HEK293T (cell line): ENCODE results near the gene XPO5.
"Not testable (repeated sequence)": the region's sequence is repeated elsewhere in the genome, so short reads cannot be mapped to it uniquely, and the experiment has no call there.

Experiments used
- CTCF ChIA-PET: fragments of 350-600 bp; formaldehyde crosslinking; extraction: SDS; loops from one replicate; lab custom pipeline; 2021; ENCODE audit warnings: antibody characterized with exemption, inconsistent platforms; lab: Yijun Ruan, JAX
- POLR2A ChIA-PET: fragments of 350-600 bp; formaldehyde crosslinking; extraction: SDS; loops from one replicate; lab custom pipeline; 2020; ENCODE audit warnings: antibody characterized with exemption, inconsistent platforms; lab: Yijun Ruan, JAX
- DNase-seq: peaks from one replicate; pipeline ENCODE4 v3.0.0; 2012; ENCODE audit warnings: mixed read lengths; ENCODE audit errors: extremely low spot score
- ARNT ChIP-seq: fragments of 450-650 bp; IDR thresholded peaks from 2 replicates; pipeline ENCODE4 v1.6.1; 2017; ENCODE audit warnings: mild to moderate bottlenecking
- BHLHE40 ChIP-seq: fragments of 450-650 bp; IDR thresholded peaks from 2 replicates; pipeline ENCODE4 v1.6.1; 2016; ENCODE audit warnings: mild to moderate bottlenecking, moderate library complexity, borderline replicate concordance
- CTBP1 ChIP-seq: fragments of 450-650 bp; IDR thresholded peaks from 2 replicates; pipeline ENCODE4 v1.6.1; 2016; ENCODE audit warnings: borderline replicate concordance
- FOXA1 ChIP-seq: fragments of 450-650 bp; IDR thresholded peaks from 2 replicates; pipeline ENCODE4 v1.6.1; 2016; ENCODE audit warnings: mild to moderate bottlenecking
- FOXK2 ChIP-seq: fragments of 450-650 bp; IDR thresholded peaks from 2 replicates; pipeline ENCODE4 v1.6.1; 2016; ENCODE audit warnings: mild to moderate bottlenecking
- FOXM1 ChIP-seq: fragments of 450-650 bp; IDR thresholded peaks from 2 replicates; pipeline ENCODE4 v1.6.1; 2017; ENCODE audit warnings: mild to moderate bottlenecking, borderline replicate concordance
- HDGF ChIP-seq: fragments of 450-650 bp; IDR thresholded peaks from 2 replicates; pipeline ENCODE4 v1.6.1; 2017; ENCODE audit warnings: antibody characterized with exemption, borderline replicate concordance
- L3MBTL2 ChIP-seq: fragments of 450-650 bp; conservative IDR thresholded peaks from 2 replicates; pipeline ENCODE4 v1.6.1; 2016; ENCODE audit warnings: mild to moderate bottlenecking
- LEF1 ChIP-seq: fragments of 450-650 bp; IDR thresholded peaks from 2 replicates; pipeline ENCODE4 v1.6.1; 2017; ENCODE audit warnings: mild to moderate bottlenecking, borderline replicate concordance
- NFRKB ChIP-seq: fragments of 450-650 bp; IDR thresholded peaks from 2 replicates; pipeline ENCODE4 v1.6.1; 2016; ENCODE audit warnings: mild to moderate bottlenecking, moderate library complexity
- SP1 ChIP-seq: fragments of 450-650 bp; IDR thresholded peaks from 2 replicates; pipeline ENCODE4 v1.6.1; 2017
- SUZ12 ChIP-seq: fragments of 450-650 bp; IDR thresholded peaks from 2 replicates; pipeline ENCODE4 v1.6.1; 2016; ENCODE audit warnings: mild to moderate bottlenecking
- TARDBP ChIP-seq: fragments of 450-650 bp; IDR thresholded peaks from 2 replicates; pipeline ENCODE4 v1.6.1; 2016
- ZNF384 ChIP-seq: fragments of 450-650 bp; IDR thresholded peaks from 2 replicates; pipeline ENCODE4 v1.6.1; 2016
- TF ChIP-seq, protein P1 (sequence below): fragments of 450-650 bp; IDR thresholded peaks from 2 replicates; pipeline ENCODE4 v1.6.1; 2016

The XPO5 gene

DNA sequence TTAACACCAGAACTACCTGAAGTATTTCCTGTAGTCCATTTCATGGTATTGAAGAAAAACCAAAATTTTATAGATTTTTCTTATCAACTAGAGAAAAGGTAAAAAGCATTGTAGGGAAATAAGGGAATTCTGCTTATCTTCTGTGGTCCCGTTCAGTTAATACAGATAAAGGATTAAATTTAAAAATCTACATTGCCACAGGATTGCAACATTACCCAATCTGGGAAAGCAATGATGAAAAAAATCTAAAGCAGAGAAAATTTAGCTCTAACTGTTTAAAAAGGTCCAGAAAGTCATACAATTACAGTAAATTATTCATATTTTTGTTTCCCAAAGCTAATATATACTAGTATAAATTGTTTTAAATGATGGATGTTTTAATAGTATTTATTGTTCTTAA lies 18.1 kb upstream of the XPO5 start:
- TF ChIP-seq ARNT (no peak), BHLHE40 (no peak), LEF1 (no peak), TARDBP (no peak)
- DNase-seq, result no peak
- CTCF ChIA-PET, result interaction anchor here (0.8 to 1.0 kb wide), 2 partner anchors 14 to 481 kb away, joined by 3 read pairs; no protein-coding TSS in a partner anchor
- POLR2A ChIA-PET, result interaction anchor here (1.0 kb wide), 1 partner anchor 14 kb away, joined by 3 read pairs; no protein-coding TSS in a partner anchor

DNA sequence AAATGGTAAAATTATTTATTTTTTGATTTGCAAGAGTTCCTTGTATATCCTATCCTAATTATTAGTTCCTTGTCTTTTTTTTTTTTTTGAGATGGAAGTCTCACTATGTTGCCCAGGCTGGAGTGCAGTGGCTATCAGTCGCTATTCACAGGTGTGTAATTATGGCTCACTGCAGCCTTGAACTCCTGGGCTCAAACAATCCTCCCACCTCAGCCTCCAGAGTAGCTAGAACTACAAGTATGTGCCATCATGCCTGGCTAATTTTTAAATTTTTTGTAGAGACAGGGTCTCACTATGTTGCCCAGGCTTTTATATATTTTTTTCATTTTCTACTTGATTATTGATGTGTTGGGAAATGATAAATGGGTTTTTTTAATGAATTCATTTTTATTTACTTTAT lies 13.7 kb upstream of the XPO5 start:
- POLR2A ChIA-PET, DNase-seq, CTCF ChIA-PET: not testable (repeated sequence)

DNA sequence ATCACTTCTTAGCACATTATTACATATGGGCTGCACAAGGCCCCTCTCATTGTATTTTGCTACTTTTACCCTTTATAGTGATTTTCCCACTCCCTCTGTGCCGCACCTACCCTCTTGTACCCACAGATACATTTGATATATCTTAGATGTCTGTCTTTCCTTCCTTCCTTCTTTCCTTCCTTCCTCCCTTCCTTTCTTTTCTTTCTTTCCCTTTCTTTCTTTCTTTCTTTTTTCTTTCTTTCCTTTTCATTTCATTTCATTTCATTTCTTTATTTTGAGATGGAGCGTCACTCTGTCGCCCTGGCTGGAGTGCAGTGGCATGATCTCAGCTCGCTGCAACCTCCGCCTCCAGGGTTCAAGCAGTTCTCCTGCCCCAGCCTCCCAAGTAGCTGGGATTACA lies 12.4 kb upstream of the XPO5 start:
- POLR2A ChIA-PET, result no interaction called here
- no peak for TF ChIP-seq TARDBP
- TF ChIP-seq ZNF384, result no peak
- no peak for TF ChIP-seq CTBP1
- TF ChIP-seq SP1, result no peak
- CTCF ChIA-PET, result no interaction called here

DNA sequence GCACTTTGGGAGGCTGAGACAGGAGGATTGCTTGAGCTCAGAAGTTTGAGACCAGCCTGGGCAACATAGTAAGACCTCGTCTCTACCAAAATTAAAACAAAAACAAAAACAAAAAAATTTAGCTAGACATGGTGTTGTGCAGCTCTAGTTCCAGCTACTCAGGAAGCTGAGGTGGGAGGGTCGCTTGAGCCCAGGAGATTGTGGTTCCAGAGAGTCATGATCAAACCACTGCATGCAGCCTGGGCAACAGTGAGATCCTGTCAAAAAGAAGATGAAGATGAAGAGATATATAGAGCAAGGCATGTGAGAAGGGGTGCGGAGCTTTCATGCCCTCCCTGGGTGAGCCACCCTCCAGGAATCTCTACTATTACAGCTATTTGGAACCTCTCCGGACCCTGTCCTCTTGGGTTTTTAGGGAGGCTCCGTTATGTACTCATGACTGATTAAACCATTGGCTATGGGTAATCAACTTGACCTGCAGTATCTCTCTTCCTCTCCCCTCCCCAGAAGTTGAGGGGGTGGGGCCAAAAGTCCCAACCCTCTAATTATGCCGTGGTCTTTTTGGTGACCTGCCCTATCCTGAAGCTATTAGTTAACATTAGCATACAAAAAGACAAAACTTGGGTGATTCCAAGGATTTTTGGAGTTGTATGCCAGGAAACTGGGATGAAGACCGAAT lies 9.2 kb upstream of the XPO5 start:
- no peak for DNase-seq
- ChIA-PET CTCF (no interaction called here), POLR2A (interaction anchor here (1.1 to 2.3 kb wide), 3 partner anchors 10 to 339 kb away, joined by 3 to 13 read pairs (median 5); partner anchors contain the start of genes GTPBP2, POLH and XPO5)
- TF ChIP-seq LEF1 (no peak), TARDBP (no peak), SUZ12 (no peak), FOXA1 (no peak), SP1 (no peak), NFRKB (no peak), BHLHE40 (no peak), HDGF (no peak), FOXM1 (no peak), L3MBTL2 (no peak)

More for the DNA sequence above, 12.4 kb upstream of the XPO5 start:
- DNase-seq, result no peak

DNA sequence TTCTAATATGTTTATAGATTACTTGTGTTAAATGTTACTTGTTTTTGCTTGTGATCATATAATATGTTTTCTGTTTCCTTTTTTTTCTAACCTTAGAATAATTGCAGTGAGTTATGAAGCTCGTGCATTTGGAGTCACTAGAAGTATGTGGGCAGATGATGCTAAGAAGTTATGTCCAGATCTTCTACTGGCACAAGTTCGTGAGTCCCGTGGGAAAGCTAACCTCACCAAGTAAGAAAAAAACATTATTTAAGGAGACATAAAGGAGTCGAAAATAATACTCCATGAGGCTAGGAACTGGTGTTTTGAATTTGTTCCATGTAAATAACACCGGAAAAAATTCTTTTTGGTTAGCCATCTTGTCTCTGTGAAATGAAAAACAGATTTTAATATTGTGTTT lies 7.1 kb upstream of the XPO5 start:
- no peak for DNase-seq
- TF ChIP-seq TARDBP (no peak), L3MBTL2 (no peak), FOXM1 (no peak), ZNF384 (no peak), NFRKB (no peak), CTBP1 (no peak), HDGF (no peak)
- TF ChIP-seq, protein P1, sequence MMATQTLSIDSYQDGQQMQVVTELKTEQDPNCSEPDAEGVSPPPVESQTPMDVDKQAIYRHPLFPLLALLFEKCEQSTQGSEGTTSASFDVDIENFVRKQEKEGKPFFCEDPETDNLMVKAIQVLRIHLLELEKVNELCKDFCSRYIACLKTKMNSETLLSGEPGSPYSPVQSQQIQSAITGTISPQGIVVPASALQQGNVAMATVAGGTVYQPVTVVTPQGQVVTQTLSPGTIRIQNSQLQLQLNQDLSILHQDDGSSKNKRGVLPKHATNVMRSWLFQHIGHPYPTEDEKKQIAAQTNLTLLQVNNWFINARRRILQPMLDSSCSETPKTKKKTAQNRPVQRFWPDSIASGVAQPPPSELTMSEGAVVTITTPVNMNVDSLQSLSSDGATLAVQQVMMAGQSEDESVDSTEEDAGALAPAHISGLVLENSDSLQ, result no peak
- ChIA-PET POLR2A (interaction anchor here (1.1 kb wide), 1 partner anchor 46 kb away, joined by 3 read pairs; the partner anchor contains the start of gene GTPBP2), CTCF (no interaction called here)

DNA sequence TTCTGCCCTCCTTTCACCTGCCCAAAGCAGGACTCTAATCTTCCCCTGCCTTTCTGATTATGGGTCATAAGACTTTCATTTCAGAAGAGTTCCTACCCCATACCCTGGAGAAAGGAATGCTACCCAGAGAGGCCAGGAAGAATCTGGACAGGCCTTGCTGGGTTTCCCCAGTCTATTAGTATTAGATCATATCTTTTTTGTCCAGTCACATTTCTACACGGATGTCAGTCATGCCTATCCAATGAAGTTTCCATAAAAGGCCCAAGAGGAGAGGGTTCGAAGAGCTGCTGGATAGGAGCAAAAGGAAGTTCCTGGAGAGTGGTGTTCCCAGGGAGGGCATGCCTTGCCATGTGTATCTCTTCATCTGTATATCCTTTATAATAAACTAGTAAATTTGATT lies 3.3 kb upstream of the XPO5 start:
- ChIA-PET POLR2A (no interaction called here), CTCF (no interaction called here)

DNA sequence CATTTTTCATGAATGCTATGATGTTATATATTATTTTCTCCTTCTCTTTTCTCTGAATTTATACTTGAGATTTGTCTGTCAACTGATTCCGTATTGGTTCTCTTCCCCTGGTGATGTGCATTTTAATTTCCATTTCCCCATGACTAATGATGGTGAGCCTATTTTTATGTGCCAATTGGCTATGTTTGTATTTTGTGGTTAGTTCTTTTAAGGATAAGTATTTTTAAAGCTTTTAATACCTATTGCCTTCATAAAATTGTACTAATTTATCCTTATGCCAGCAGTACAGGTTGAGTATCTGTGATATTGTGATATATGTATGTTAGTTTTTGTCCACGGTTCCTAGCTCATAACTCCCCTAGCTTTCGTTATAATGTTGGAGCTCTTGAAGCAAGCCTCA lies 2.9 kb upstream of the XPO5 start:
- no peak for DNase-seq
- CTCF ChIA-PET, result no interaction called here
- TF ChIP-seq ARNT (no peak), HDGF (no peak), L3MBTL2 (no peak), NFRKB (no peak), SP1 (no peak), LEF1 (no peak), CTBP1 (no peak), ZNF384 (no peak)
- POLR2A ChIA-PET, result no interaction called here

More for the DNA sequence above, 3.3 kb upstream of the XPO5 start:
- DNase-seq, result no peak
- TF ChIP-seq HDGF (no peak), SP1 (no peak), FOXM1 (no peak), ARNT (no peak), L3MBTL2 (no peak), CTBP1 (no peak), TARDBP (no peak), SUZ12 (no peak), FOXK2 (no peak), ZNF384 (no peak), BHLHE40 (no peak)
